ENCODE data around the gene RABAC1.

DNA sequence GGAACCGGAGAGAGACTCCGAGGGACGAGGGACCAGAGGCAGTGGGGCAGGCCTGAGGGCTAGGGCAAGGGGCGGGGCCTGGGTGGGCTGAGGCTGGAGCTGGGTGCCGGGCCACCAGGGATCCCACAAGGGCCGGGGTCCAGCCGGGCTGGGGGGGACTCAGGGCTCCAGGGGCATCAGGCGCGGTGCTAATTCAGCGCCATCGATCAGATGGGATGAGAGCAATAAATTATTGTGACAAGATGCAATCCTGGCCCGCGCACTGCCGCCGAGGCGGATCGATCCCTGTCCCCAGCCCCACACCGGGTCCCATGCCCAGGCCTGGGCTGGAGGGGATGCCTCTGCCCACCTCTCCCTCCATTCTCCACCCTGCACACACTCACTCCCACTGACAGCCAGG lies 36.5 kb downstream of the RABAC1 start:
- TF ChIP-seq, protein P1, sequence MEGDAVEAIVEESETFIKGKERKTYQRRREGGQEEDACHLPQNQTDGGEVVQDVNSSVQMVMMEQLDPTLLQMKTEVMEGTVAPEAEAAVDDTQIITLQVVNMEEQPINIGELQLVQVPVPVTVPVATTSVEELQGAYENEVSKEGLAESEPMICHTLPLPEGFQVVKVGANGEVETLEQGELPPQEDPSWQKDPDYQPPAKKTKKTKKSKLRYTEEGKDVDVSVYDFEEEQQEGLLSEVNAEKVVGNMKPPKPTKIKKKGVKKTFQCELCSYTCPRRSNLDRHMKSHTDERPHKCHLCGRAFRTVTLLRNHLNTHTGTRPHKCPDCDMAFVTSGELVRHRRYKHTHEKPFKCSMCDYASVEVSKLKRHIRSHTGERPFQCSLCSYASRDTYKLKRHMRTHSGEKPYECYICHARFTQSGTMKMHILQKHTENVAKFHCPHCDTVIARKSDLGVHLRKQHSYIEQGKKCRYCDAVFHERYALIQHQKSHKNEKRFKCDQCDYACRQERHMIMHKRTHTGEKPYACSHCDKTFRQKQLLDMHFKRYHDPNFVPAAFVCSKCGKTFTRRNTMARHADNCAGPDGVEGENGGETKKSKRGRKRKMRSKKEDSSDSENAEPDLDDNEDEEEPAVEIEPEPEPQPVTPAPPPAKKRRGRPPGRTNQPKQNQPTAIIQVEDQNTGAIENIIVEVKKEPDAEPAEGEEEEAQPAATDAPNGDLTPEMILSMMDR (IDR thresholded peaks at IDR 0.05): no peak
- TF ChIP-seq POLR2A (IDR thresholded peaks at IDR 0.05): no peak

Measured in tibial nerve (tissue), 3 donors.